DND-41 (cell line): ENCODE measurements around the gene TBC1D10A.

Experiments used
- ATAC-seq: fragments of 200-7000 bp; cut with Tn5 transposase; 3 replicates; pipeline ENCODE4 v1.9.1; 2021; ENCODE audit warnings: low read depth; ENCODE audit not compliant: insufficient read depth
- DNase-seq: peaks from one replicate; pipeline ENCODE4 v3.0.0-alpha.2; 2020
- H2AFZ ChIP-seq: 2 replicates; pipeline ENCODE4 v1.6.0; 2012; ENCODE audit warnings: low read depth, low read length
- H3K27ac ChIP-seq: 2 replicates; pipeline ENCODE4 v1.5.1; 2012; ENCODE audit warnings: low read length, inconsistent platforms
- H3K27me3 ChIP-seq: fragments of 200-600 bp; sonication (generic); 2 replicates; pipeline ENCODE4 v1.6.0; 2012; ENCODE audit warnings: low read length, mild to moderate bottlenecking, inconsistent platforms; ENCODE audit not compliant: insufficient read depth, poor library complexity
- H3K36me3 ChIP-seq: 2 replicates; pipeline ENCODE4 v1.5.1; 2012; ENCODE audit warnings: low read length, inconsistent platforms; ENCODE audit not compliant: insufficient read depth
- H3K4me1 ChIP-seq: 2 replicates; pipeline ENCODE4 v1.5.1; 2012; ENCODE audit warnings: mild to moderate bottlenecking, low read length; ENCODE audit not compliant: insufficient read depth
- H3K4me2 ChIP-seq: 2 replicates; pipeline ENCODE4 v1.6.0; 2012; ENCODE audit warnings: mild to moderate bottlenecking, moderate library complexity, low read length, inconsistent platforms; ENCODE audit not compliant: insufficient read depth
- H3K4me3 ChIP-seq, 2 experiments: fragments of 200-600 bp in 1 of 2; shearing (Covaris generic) in 1 of 2; 2 replicates each; pipeline ENCODE4 v1.5.1; 2012 to 2016; ENCODE audit warnings: inconsistent platforms in 2 of 2, low read length in 2 of 2, mild to moderate bottlenecking in 2 of 2, low read depth in 1 of 2, moderate library complexity in 1 of 2
- H3K79me2 ChIP-seq: 2 replicates; pipeline ENCODE4 v1.6.0; 2012; ENCODE audit warnings: low read length, inconsistent platforms; ENCODE audit not compliant: insufficient read depth
- H3K9ac ChIP-seq: 2 replicates; pipeline ENCODE4 v1.6.0; 2012; ENCODE audit warnings: low read depth, mild to moderate bottlenecking, inconsistent platforms, low read length, moderate library complexity
- H3K9me3 ChIP-seq: 2 replicates; pipeline ENCODE4 v1.5.1; 2012; ENCODE audit warnings: low read length, moderate library complexity, mild to moderate bottlenecking, inconsistent platforms; ENCODE audit not compliant: insufficient read depth, severe bottlenecking
- H4K20me1 ChIP-seq: 2 replicates; pipeline ENCODE4 v1.6.0; 2012; ENCODE audit warnings: low read length; ENCODE audit not compliant: insufficient read depth
- EZH2 ChIP-seq: IDR thresholded peaks from 3 replicates; pipeline ENCODE4 v1.6.1; 2012; ENCODE audit warnings: borderline replicate concordance, low read depth, mild to moderate bottlenecking, moderate library complexity, low read length, inconsistent platforms; ENCODE audit not compliant: severe bottlenecking
- TF ChIP-seq, protein P1 (sequence below): IDR thresholded peaks from 2 replicates; pipeline ENCODE4 v1.5.1; 2012; ENCODE audit warnings: borderline replicate concordance, low read length, moderate library complexity, mild to moderate bottlenecking; ENCODE audit not compliant: poor library complexity, severe bottlenecking; ENCODE audit errors: extremely low read depth

The TBC1D10A gene

DNA sequence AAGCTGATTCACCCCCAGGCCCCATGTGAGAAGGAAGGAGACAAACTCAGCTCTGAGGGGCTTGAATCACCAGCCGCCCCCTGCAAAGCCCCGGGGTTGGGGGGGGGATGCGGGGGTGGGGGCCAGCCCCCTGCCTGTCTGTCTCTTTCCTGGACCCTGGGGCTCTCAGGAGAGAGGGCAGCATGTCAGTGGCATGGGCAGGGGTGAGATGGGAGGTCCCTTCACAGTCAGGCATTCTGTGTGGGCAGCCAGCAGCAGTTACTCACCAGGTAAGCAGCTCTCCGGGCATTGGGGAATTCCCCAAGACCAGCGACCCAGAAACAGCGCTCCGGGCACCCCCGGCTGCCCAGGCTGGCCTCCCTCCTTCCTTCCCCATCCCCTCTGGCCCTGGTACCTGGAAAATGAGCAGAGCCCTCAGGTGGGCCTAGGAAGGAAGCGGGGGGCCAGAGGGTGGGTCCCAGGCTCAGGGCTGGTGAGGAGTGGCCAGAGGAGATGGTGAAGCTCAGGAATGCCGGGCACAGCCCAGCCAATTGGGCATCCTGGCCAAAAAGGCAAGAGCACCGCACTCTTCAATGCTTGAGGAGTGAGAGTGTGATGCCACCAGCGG lies 76.0 kb downstream of the TBC1D10A start:
- Histone ChIP-seq H3K9me3 (no peaks in the 10 kb centered on the region), H4K20me1 (no peaks in the 10 kb centered on the region), H3K4me3 (no peak overlapping the region), H3K4me2 (no peak overlapping the region), H3K36me3 (no peaks in the 10 kb centered on the region), H3K79me2 (no peaks in the 10 kb centered on the region), H2AFZ (no peak overlapping the region), H3K9ac (no peak overlapping the region), H3K27ac (no peak overlapping the region), H3K27me3 (no peaks in the 10 kb centered on the region), H3K4me1 (peaks cover 37% of the 10 kb centered on the region)
- ATAC-seq (no peak), DNase-seq (no peak)
- no peak for TF ChIP-seq EZH2
- TF ChIP-seq, protein P1, sequence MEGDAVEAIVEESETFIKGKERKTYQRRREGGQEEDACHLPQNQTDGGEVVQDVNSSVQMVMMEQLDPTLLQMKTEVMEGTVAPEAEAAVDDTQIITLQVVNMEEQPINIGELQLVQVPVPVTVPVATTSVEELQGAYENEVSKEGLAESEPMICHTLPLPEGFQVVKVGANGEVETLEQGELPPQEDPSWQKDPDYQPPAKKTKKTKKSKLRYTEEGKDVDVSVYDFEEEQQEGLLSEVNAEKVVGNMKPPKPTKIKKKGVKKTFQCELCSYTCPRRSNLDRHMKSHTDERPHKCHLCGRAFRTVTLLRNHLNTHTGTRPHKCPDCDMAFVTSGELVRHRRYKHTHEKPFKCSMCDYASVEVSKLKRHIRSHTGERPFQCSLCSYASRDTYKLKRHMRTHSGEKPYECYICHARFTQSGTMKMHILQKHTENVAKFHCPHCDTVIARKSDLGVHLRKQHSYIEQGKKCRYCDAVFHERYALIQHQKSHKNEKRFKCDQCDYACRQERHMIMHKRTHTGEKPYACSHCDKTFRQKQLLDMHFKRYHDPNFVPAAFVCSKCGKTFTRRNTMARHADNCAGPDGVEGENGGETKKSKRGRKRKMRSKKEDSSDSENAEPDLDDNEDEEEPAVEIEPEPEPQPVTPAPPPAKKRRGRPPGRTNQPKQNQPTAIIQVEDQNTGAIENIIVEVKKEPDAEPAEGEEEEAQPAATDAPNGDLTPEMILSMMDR, result no peak

DNA sequence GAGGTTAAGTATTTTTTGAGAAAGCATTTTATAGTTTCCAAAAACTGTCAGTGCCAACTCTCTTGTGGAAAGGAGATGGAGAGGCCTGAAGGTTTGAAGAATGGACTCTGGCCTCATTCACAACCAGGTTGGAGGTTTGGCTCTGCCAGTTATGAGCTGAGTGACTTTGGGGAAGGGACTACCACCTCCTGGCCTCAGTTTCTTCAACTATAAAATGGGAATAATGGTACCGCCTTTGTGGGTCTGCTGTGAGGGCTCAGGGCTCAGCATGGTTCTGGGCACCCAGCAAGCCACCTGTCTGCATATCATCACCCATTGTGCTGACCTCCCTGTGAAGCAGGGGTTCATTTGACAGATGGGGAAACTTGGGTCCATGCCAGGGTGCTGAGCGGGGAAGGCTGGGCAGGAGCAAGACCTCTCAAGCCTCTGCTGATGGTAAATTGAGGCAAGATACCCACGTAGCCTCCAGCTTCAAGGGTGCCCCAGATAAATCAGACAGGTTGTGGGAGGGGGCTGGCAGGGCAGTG lies 76.6 kb downstream of the TBC1D10A start:
- TF ChIP-seq EZH2, result no peak
- TF ChIP-seq, protein P1, result no peak
- H3K4me1 ChIP-seq, result peaks cover 44% of the 10 kb centered on the region
- no peaks in the 10 kb centered on the region for H3K36me3 ChIP-seq
- no peak overlapping the region for H3K27ac ChIP-seq
- no peaks in the 10 kb centered on the region for H3K79me2 ChIP-seq
- no peak for ATAC-seq
- no peak for DNase-seq
- H3K9me3 ChIP-seq, result no peaks in the 10 kb centered on the region
- H3K4me2 ChIP-seq, result no peak overlapping the region
- H4K20me1 ChIP-seq, result no peaks in the 10 kb centered on the region
- no peak overlapping the region for H2AFZ ChIP-seq
- H3K27me3 ChIP-seq, result no peaks in the 10 kb centered on the region
- H3K4me3 ChIP-seq, result no peak overlapping the region
- H3K9ac ChIP-seq, result no peak overlapping the region

DNA sequence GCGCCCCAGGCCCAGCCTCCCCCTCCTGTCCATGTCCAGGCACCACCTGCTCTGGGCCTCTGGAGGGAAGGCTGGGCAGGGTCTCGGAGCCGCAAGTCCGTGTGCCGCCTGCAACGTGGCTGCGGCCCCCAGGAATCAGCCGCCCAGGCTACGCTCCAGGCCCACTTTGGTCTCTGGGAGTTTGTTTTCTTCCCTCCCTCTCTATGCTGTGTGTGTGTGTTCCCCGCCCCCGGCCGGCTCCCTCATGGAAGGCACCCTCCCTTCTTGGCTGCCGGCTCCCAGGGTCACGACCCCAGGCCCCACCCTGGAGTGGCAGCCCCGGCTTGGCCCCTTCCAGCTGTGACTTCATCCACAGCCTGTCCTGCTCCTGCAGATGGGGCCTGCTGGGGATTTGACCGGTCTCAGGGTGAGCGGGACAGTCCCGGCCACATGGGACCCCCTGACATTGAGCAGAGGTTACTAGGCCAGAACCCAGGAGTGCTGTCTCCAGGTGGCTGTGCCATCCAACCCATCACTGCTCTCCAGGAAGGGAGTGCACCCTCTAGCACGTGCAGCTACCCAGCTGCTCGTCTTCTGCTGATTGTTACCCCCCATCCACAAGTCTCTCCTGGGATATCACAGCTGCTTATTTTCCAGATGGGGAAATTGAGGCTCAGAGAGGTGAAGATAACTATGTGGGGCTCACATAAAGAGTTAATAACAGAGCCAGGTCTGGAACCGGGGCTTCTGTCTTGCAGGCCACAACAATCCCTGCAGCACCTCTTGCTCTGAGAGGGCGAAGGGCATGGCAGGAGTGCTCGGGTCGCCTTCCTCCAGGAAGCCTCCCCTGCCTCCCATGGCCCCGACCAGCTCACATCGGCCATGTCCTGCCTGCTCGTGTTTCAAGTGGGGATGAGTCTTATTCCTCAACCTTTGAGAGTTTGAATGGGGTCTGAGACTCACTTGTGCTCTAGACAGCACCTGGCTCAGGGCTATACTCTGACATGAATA lies 77.4 kb downstream of the TBC1D10A start:
- Histone ChIP-seq H4K20me1 (no peaks in the 10 kb centered on the region), H3K9me3 (no peaks in the 10 kb centered on the region), H3K9ac (no peak overlapping the region), H3K27ac (no peak overlapping the region), H3K27me3 (no peaks in the 10 kb centered on the region), H3K4me3 (no peak overlapping the region), H2AFZ (no peak overlapping the region), H3K4me1 (peaks cover 51% of the 10 kb centered on the region), H3K36me3 (no peaks in the 10 kb centered on the region), H3K79me2 (no peaks in the 10 kb centered on the region), H3K4me2 (no peak overlapping the region)
- no peak for DNase-seq
- no peak for TF ChIP-seq EZH2
- TF ChIP-seq, protein P1, result no peak
- no peak for ATAC-seq
